WTC11 (cell line): ENCODE data around the gene SNAP47. TPM values are rescaled to one million over a fixed set of nuclear protein-coding genes. Genes with fewer than 3 reads are reported as not detected.
A peak's percentile ranks its signal among the peaks of the same experiment; 100 is the strongest.

Experiments used
- ATAC-seq: fragments of 200-7000 bp; cut with Tn5 transposase; 2 replicates; pipeline ENCODE4 v1.10.0; 2021; ENCODE audit warnings: mild to moderate bottlenecking, moderate library complexity
- CTCF ChIA-PET: fragments of 300-600 bp; sonication (Branson Sonifier 250); formaldehyde crosslinking; loops from one replicate; lab custom pipeline; 2021; ENCODE audit warnings: antibody characterized with exemption; lab: Charles Lee
- POLR2A ChIA-PET: fragments of 350-600 bp; sonication (Branson Sonifier 250); formaldehyde crosslinking; loops from one replicate; lab custom pipeline; 2021; ENCODE audit warnings: antibody characterized with exemption; lab: Charles Lee
- DNase-seq: peaks from one replicate; pipeline ENCODE4 v3.0.0; 2021; ENCODE audit warnings: low spot score
- H3K27ac Mint-ChIP-seq: 2 replicates; pipeline ENCODE4 v1.8.0; 2021; ENCODE audit warnings: mixed read lengths
- H3K27me3 Mint-ChIP-seq: 2 replicates; pipeline ENCODE4 v1.8.0; 2021; ENCODE audit warnings: low read depth, mild to moderate bottlenecking, moderate library complexity, mixed read lengths
- H3K36me3 Mint-ChIP-seq: 2 replicates; pipeline ENCODE4 v1.8.0; 2021; ENCODE audit warnings: mixed read lengths
- H3K4me1 Mint-ChIP-seq: 2 replicates; pipeline ENCODE4 v1.8.0; 2022; ENCODE audit warnings: mixed read lengths
- H3K4me3 Mint-ChIP-seq: 2 replicates; pipeline ENCODE4 v1.8.0; 2021; ENCODE audit warnings: mild to moderate bottlenecking, moderate library complexity, mixed read lengths
- H3K9me3 Mint-ChIP-seq: 2 replicates; pipeline ENCODE4 v1.8.0; 2021; ENCODE audit warnings: mixed read lengths
- FOXJ3 ChIP-seq: sonication (generic); formaldehyde crosslinking; IDR thresholded peaks from 2 replicates; pipeline ENCODE4 v1.9.0; 2021; ENCODE audit warnings: missing genetic modification reagents, mild to moderate bottlenecking, borderline replicate concordance
- FOXK1 ChIP-seq: sonication (generic); formaldehyde crosslinking; IDR thresholded peaks from 2 replicates; pipeline ENCODE4 v1.8.0; 2022; ENCODE audit warnings: mild to moderate bottlenecking, moderate library complexity, missing genetic modification reagents
- IRF2 ChIP-seq: sonication (generic); formaldehyde crosslinking; IDR thresholded peaks from 2 replicates; pipeline ENCODE4 v1.8.0; 2022; ENCODE audit warnings: low read depth, missing genetic modification reagents, borderline replicate concordance
- JUN ChIP-seq: sonication (generic); formaldehyde crosslinking; IDR thresholded peaks from 2 replicates; pipeline ENCODE4 v1.8.0; 2023; ENCODE audit warnings: mild to moderate bottlenecking, missing genetic modification reagents
- NFE2L1 ChIP-seq: sonication (generic); formaldehyde crosslinking; IDR thresholded peaks from 2 replicates; pipeline ENCODE4 v1.8.1; 2023; ENCODE audit warnings: missing genetic modification reagents
- NR2C2 ChIP-seq: sonication (generic); formaldehyde crosslinking; IDR thresholded peaks from 2 replicates; pipeline ENCODE4 v1.8.0; 2022; ENCODE audit warnings: mild to moderate bottlenecking, missing genetic modification reagents
- TEAD1 ChIP-seq: sonication (generic); formaldehyde crosslinking; IDR thresholded peaks from 2 replicates; pipeline ENCODE4 v1.8.0; 2022; ENCODE audit warnings: mild to moderate bottlenecking, missing genetic modification reagents
- TP53 ChIP-seq: sonication (generic); formaldehyde crosslinking; IDR thresholded peaks from 2 replicates; pipeline ENCODE4 v1.8.1; 2023; ENCODE audit warnings: mild to moderate bottlenecking, missing genetic modification reagents
- USF1 ChIP-seq: sonication (generic); formaldehyde crosslinking; IDR thresholded peaks from 2 replicates; pipeline ENCODE4 v1.8.0; 2022; ENCODE audit warnings: mild to moderate bottlenecking, missing genetic modification reagents
- ZNF219 ChIP-seq: sonication (generic); formaldehyde crosslinking; IDR thresholded peaks from 2 replicates; pipeline ENCODE4 v1.8.0; 2023; ENCODE audit warnings: missing genetic modification reagents, mild to moderate bottlenecking, borderline replicate concordance
- total RNA-seq: library from RNA; stranded (reverse); gene quantifications from 3 replicates; pipeline ENCODE4 v1.2.3, GENCODE V29; 2021
- TF ChIP-seq, protein P1 (sequence below): sonication (generic); formaldehyde crosslinking; IDR thresholded peaks from 2 replicates; pipeline ENCODE4 v1.8.1; 2022; ENCODE audit warnings: low read depth, missing genetic modification reagents, borderline replicate concordance
- TF ChIP-seq, protein P2 (sequence below): sonication (generic); formaldehyde crosslinking; conservative IDR thresholded peaks from 2 replicates; pipeline ENCODE4 v1.8.1; 2023; ENCODE audit warnings: mild to moderate bottlenecking, low read depth, missing genetic modification reagents, moderate library complexity
- TF ChIP-seq, protein P3 (sequence below): sonication (generic); formaldehyde crosslinking; IDR thresholded peaks from 2 replicates; pipeline ENCODE4 v1.8.1; 2023; ENCODE audit warnings: mild to moderate bottlenecking, moderate library complexity, missing genetic modification reagents
- TF ChIP-seq, protein P4 (sequence below): sonication (generic); formaldehyde crosslinking; IDR thresholded peaks from 2 replicates; pipeline ENCODE4 v1.8.1; 2022; ENCODE audit warnings: mild to moderate bottlenecking, moderate library complexity, missing genetic modification reagents

SNAP47 gene
- total RNA-seq, 1 experiment from 2014 or later: 50.8 TPM

DNA sequence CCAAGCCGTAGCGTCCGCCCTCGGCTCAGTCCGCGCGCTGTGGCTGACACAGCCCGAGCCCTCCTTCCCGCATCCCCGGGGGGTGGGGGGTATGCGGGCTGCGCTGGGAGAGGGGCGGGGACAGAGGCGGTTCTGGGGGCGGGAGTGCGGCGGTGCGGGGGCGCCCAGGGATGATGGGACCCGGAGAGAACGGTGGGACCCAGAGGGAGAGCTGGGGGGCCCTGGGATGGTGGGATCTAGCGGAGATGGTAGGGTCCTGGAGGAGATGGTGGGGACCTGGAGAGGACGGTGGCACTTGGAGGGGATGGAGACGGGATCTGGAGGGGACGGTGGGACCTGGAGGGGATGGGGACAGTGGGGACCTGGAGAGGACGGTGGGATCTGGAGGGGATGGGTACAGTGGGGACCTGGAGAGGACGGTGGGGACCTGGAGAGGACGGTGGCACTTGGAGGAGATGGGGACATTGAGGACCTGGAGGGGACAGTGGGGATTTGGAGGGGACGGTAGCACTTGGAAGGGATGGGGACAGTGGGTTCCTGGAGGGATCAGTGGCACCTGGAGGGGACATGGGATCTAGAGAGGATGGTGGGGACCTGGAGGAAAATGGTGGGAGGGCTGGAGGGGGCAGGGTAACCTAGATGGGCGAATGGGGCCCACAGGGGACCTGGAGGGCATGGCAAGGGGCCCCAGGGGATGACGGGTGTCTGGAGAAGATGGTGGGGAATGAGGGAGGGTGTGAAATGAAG, 477 bp downstream of the SNAP47 start:
- ATAC-seq: no peak
- no peaks in the 10 kb centered on the region for H3K9me3 Mint-ChIP-seq
- H3K4me1 Mint-ChIP-seq: peaks cover 22% of the 10 kb centered on the region
- TF ChIP-seq, protein P1, sequence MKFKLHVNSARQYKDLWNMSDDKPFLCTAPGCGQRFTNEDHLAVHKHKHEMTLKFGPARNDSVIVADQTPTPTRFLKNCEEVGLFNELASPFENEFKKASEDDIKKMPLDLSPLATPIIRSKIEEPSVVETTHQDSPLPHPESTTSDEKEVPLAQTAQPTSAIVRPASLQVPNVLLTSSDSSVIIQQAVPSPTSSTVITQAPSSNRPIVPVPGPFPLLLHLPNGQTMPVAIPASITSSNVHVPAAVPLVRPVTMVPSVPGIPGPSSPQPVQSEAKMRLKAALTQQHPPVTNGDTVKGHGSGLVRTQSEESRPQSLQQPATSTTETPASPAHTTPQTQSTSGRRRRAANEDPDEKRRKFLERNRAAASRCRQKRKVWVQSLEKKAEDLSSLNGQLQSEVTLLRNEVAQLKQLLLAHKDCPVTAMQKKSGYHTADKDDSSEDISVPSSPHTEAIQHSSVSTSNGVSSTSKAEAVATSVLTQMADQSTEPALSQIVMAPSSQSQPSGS (CRISPR knock-in tag): no peak
- TF ChIP-seq, protein P2, sequence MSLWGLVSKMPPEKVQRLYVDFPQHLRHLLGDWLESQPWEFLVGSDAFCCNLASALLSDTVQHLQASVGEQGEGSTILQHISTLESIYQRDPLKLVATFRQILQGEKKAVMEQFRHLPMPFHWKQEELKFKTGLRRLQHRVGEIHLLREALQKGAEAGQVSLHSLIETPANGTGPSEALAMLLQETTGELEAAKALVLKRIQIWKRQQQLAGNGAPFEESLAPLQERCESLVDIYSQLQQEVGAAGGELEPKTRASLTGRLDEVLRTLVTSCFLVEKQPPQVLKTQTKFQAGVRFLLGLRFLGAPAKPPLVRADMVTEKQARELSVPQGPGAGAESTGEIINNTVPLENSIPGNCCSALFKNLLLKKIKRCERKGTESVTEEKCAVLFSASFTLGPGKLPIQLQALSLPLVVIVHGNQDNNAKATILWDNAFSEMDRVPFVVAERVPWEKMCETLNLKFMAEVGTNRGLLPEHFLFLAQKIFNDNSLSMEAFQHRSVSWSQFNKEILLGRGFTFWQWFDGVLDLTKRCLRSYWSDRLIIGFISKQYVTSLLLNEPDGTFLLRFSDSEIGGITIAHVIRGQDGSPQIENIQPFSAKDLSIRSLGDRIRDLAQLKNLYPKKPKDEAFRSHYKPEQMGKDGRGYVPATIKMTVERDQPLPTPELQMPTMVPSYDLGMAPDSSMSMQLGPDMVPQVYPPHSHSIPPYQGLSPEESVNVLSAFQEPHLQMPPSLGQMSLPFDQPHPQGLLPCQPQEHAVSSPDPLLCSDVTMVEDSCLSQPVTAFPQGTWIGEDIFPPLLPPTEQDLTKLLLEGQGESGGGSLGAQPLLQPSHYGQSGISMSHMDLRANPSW (CRISPR knock-in tag): no peak
- no peak for TF ChIP-seq NR2C2
- no peak for TF ChIP-seq IRF2 (CRISPR knock-in tag)
- 0 out of 2 replicates have a peak, but pooled peaks have one; percentile 25 for TF ChIP-seq TP53 (CRISPR knock-in tag)
- TF ChIP-seq, all 79 proteins: peak for 1
- H3K36me3 Mint-ChIP-seq: peaks cover 7% of the 10 kb centered on the region; the same call in 1 of the 2 replicates
- ChIA-PET CTCF (interaction anchor here (0.7 kb wide), 1 partner anchor 751 kb away, joined by 3 read pairs; no protein-coding TSS in a partner anchor), POLR2A (interaction anchor here (0.7 kb wide), 1 partner anchor 217 kb away, joined by 5 read pairs; no protein-coding TSS in a partner anchor)
- peak overlapping the region; percentile 65 for H3K27ac Mint-ChIP-seq
- H3K27me3 Mint-ChIP-seq: no peaks in the 10 kb centered on the region
- H3K4me3 Mint-ChIP-seq: peak overlapping the region; percentile 90
- DNase-seq: no peak

DNA sequence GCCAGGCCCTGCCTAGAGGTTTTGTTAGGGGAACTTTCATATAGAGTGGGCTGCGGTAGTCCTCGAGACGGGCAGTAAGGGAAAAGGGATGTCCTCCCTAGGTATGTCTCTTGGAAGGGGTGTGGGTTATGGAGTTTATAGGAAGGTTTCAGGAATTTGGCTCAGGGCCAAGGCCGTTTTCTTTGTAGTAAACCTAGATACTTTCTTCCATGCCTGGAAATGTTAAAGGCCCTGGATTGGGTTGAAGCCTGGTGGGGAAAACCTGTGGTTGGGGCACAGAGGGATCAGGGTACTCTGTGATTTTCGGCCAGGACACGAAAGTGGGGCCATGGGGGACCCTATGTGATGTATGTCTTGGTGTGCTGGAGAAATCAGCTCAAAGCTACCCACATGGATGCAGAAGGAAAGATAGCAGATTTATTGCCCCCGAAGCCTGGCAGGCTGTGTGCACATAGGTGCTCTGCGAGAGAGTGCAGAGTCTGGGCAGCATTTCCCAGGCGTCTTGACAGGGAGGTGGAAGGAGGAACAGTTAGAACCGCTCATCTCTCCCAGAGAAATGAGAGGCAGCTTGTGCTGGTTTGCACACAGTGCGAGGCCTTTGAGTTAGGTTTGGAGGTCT, 1.7 kb downstream of the SNAP47 start:
- TF ChIP-seq TEAD1 (CRISPR knock-in tag) (no peak), USF1 (CRISPR knock-in tag) (no peak), FOXK1 (no peak), JUN (CRISPR knock-in tag) (no peak), FOXJ3 (CRISPR knock-in tag) (no peak), ZNF219 (CRISPR knock-in tag) (no peak), NFE2L1 (CRISPR knock-in tag) (no peak)
- TF ChIP-seq, protein P3, sequence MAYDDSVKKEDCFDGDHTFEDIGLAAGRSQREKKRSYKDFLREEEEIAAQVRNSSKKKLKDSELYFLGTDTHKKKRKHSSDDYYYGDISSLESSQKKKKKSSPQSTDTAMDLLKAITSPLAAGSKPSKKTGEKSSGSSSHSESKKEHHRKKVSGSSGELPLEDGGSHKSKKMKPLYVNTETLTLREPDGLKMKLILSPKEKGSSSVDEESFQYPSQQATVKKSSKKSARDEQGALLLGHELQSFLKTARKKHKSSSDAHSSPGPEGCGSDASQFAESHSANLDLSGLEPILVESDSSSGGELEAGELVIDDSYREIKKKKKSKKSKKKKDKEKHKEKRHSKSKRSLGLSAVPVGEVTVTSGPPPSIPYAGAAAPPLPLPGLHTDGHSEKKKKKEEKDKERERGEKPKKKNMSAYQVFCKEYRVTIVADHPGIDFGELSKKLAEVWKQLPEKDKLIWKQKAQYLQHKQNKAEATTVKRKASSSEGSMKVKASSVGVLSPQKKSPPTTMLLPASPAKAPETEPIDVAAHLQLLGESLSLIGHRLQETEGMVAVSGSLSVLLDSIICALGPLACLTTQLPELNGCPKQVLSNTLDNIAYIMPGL: no peak
- TF ChIP-seq, protein P4, sequence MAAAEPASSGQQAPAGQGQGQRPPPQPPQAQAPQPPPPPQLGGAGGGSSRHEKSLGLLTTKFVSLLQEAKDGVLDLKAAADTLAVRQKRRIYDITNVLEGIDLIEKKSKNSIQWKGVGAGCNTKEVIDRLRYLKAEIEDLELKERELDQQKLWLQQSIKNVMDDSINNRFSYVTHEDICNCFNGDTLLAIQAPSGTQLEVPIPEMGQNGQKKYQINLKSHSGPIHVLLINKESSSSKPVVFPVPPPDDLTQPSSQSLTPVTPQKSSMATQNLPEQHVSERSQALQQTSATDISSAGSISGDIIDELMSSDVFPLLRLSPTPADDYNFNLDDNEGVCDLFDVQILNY (CRISPR knock-in tag): no peak
- peak overlapping the region; percentile 90 for H3K4me3 Mint-ChIP-seq
- H3K36me3 Mint-ChIP-seq: peaks cover 7% of the 10 kb centered on the region; the same call in 1 of the 2 replicates
- ATAC-seq (no peak), DNase-seq (no peak)
- H3K9me3 Mint-ChIP-seq: no peaks in the 10 kb centered on the region
- H3K27ac Mint-ChIP-seq: peak overlapping the region; percentile 42; the same call in 1 of the 2 replicates
- ChIA-PET POLR2A (interaction anchor here (0.7 kb wide), 1 partner anchor 216 kb away, joined by 5 read pairs; no protein-coding TSS in a partner anchor), CTCF (no interaction called here)
- H3K27me3 Mint-ChIP-seq: no peaks in the 10 kb centered on the region
- peaks cover 24% of the 10 kb centered on the region for H3K4me1 Mint-ChIP-seq
